Stimulated activated CD4-positive, alpha-beta T cell treated with anti-CD3 and anti-CD28 coated beads, Interleukin-4, amount 100 ng/mL, for 48 hours (primary cell): ENCODE data around the gene MARCKS.

Experiments
- DNase-seq, 2 donors: peaks; one replicate each; pipeline ENCODE4 v3.0.0-alpha.2; 2020; ENCODE audit warnings: low read depth in 2 of 2

The MARCKS gene

GRCh38 chr6:113856625-113857555 is at the start of gene MARCKS:
TSS of gene MARCKS (plus strand) at chr6:113857345. CDS start at chr6:113857746, 401 bp downstream.
- DNase-seq = no peak

GRCh38 chr6:113809826-113810225 is 47.3 kb upstream of the MARCKS start:
- DNase-seq = no peak

- no peak for DNase-seq
Measured at GRCh38 chr6:113813142-113813541, 44.0 kb upstream of the MARCKS start.

- no peak for DNase-seq
Measured at GRCh38 chr6:113818578-113818977, 38.6 kb upstream of the MARCKS start.

- DNase-seq = no peak
Measured at GRCh38 chr6:113819169-113819830, 37.8 kb upstream of the MARCKS start.

GRCh38 chr6:113820761-113821160 is 36.4 kb upstream of the MARCKS start:
- no peak for DNase-seq

- no peak for DNase-seq
Measured at GRCh38 chr6:113821445-113821844, 35.7 kb upstream of the MARCKS start.

GRCh38 chr6:113823916-113824315 is 33.2 kb upstream of the MARCKS start:
- DNase-seq = no peak

- DNase-seq = no peak
Measured at GRCh38 chr6:113824411-113824810, 32.7 kb upstream of the MARCKS start.

GRCh38 chr6:113824866-113825265 is 32.3 kb upstream of the MARCKS start:
- DNase-seq = no peak

GRCh38 chr6:113825781-113826180 is 31.4 kb upstream of the MARCKS start:
- DNase-seq = no peak

GRCh38 chr6:113828984-113829695 is 28.0 kb upstream of the MARCKS start:
- no peak for DNase-seq

GRCh38 chr6:113829696-113830045 is 27.5 kb upstream of the MARCKS start:
- DNase-seq = no peak

- no peak for DNase-seq
Measured at GRCh38 chr6:113830140-113830539, 27.0 kb upstream of the MARCKS start.

- DNase-seq = no peak
Measured at GRCh38 chr6:113833537-113833936, 23.6 kb upstream of the MARCKS start.

GRCh38 chr6:113837170-113837569 is 20.0 kb upstream of the MARCKS start:
- no peak for DNase-seq

GRCh38 chr6:113842165-113842564 is 15.0 kb upstream of the MARCKS start:
- no peak for DNase-seq

- no peak for DNase-seq
Measured at GRCh38 chr6:113843500-113844073, 13.6 kb upstream of the MARCKS start.

- no peak for DNase-seq
Measured at GRCh38 chr6:113846577-113846976, 10.6 kb upstream of the MARCKS start.

- DNase-seq = no peak
Measured at GRCh38 chr6:113847447-113847846, 9.7 kb upstream of the MARCKS start.

- no peak for DNase-seq
Measured at GRCh38 chr6:113848280-113848679, 8.9 kb upstream of the MARCKS start.

GRCh38 chr6:113848811-113849210 is 8.3 kb upstream of the MARCKS start:
- DNase-seq = no peak
